ENCODE data around the gene TECTB.
"Not testable (repeated sequence)": the region's sequence is repeated elsewhere in the genome, so short reads cannot be mapped to it uniquely, and the experiment has no call there.

Gene TECTB

GRCh38 chr10:112283100-112283499 is at the start of gene TECTB:
Gene TECTB, plus strand, starts transcription at chr10:112283400. Its CDS starts 335 bp downstream, at chr10:112283735.
- no peak for DNase-seq

- no peak for DNase-seq
These were observed 48.1 kb upstream of the TECTB start for GRCh38 chr10:112235141-112235540.

- DNase-seq, result no peak
These were observed 47.3 kb upstream of the TECTB start for GRCh38 chr10:112235920-112236319.

- no peak for DNase-seq
These were observed 46.7 kb upstream of the TECTB start for GRCh38 chr10:112236486-112236885.

- DNase-seq, result no peak
These were observed 43.9 kb upstream of the TECTB start for GRCh38 chr10:112239347-112239746.

- no peak for DNase-seq
These were observed 42.8 kb upstream of the TECTB start for GRCh38 chr10:112240441-112240840.

- DNase-seq, result no peak
These were observed 41.4 kb upstream of the TECTB start for GRCh38 chr10:112241651-112242341.

- no peak for DNase-seq
These were observed 40.4 kb upstream of the TECTB start for GRCh38 chr10:112242769-112243168.

GRCh38 chr10:112243713-112244112 is 39.5 kb upstream of the TECTB start:
- no peak for DNase-seq

GRCh38 chr10:112244197-112244596 is 39.0 kb upstream of the TECTB start:
- DNase-seq, result no peak

- DNase-seq, result no peak
These were observed 35.4 kb upstream of the TECTB start for GRCh38 chr10:112247791-112248190.

GRCh38 chr10:112248584-112249295 is 34.5 kb upstream of the TECTB start:
- DNase-seq, result no peak

GRCh38 chr10:112249722-112250121 is 33.5 kb upstream of the TECTB start:
- no peak for DNase-seq

GRCh38 chr10:112250555-112250954 is 32.6 kb upstream of the TECTB start:
- DNase-seq, result no peak

GRCh38 chr10:112251238-112251637 is 32.0 kb upstream of the TECTB start:
- DNase-seq, result not testable (repeated sequence)

- no peak for DNase-seq
These were observed 24.8 kb upstream of the TECTB start for GRCh38 chr10:112258407-112258806.

- DNase-seq, result no peak
These were observed 23.5 kb upstream of the TECTB start for GRCh38 chr10:112259688-112260087.

GRCh38 chr10:112260831-112261230 is 22.4 kb upstream of the TECTB start:
- DNase-seq, result no peak

GRCh38 chr10:112261281-112261822 is 21.8 kb upstream of the TECTB start:
- DNase-seq, result no peak

GRCh38 chr10:112262546-112262945 is 20.7 kb upstream of the TECTB start:
- DNase-seq, result no peak

GRCh38 chr10:112265745-112266144 is 17.5 kb upstream of the TECTB start:
- no peak for DNase-seq

- DNase-seq, result no peak
These were observed 13.9 kb upstream of the TECTB start for GRCh38 chr10:112269266-112269665.

- no peak for DNase-seq
These were observed 11.2 kb upstream of the TECTB start for GRCh38 chr10:112271982-112272381.

- no peak for DNase-seq
These were observed 8.4 kb upstream of the TECTB start for GRCh38 chr10:112274831-112275230.
